ENCODE measurements around the gene HAPLN1.

DNA sequence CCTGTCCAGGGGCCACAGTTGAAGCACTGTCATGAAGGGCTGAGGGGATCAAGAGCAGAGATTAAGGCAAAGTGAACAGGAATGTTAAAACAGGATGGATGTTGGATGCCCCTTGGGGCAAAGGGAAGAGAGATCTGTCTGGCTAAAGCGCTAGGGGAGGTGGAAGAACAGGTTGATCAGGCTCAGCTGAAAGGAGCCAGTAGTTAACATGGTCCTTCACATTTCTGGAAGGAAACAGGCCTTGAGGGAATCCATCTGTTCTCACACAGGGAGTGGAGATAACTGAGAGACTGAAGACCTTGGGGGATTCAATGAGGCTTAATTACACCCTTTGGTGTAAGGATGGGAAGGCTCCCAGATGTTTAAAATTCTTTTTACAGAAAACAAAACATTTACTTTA is 5.8 kb downstream of the HAPLN1 start:
- TF ChIP-seq, protein P1, sequence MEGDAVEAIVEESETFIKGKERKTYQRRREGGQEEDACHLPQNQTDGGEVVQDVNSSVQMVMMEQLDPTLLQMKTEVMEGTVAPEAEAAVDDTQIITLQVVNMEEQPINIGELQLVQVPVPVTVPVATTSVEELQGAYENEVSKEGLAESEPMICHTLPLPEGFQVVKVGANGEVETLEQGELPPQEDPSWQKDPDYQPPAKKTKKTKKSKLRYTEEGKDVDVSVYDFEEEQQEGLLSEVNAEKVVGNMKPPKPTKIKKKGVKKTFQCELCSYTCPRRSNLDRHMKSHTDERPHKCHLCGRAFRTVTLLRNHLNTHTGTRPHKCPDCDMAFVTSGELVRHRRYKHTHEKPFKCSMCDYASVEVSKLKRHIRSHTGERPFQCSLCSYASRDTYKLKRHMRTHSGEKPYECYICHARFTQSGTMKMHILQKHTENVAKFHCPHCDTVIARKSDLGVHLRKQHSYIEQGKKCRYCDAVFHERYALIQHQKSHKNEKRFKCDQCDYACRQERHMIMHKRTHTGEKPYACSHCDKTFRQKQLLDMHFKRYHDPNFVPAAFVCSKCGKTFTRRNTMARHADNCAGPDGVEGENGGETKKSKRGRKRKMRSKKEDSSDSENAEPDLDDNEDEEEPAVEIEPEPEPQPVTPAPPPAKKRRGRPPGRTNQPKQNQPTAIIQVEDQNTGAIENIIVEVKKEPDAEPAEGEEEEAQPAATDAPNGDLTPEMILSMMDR (IDR thresholded peaks at IDR 0.05; ENCODE audit: poor library complexity, severe bottlenecking) = no peak
- TF ChIP-seq POLR2AphosphoS5 (IDR thresholded peaks at IDR 0.05) = no peak

Data from neural cell (in vitro differentiated cells).